ENCODE measurements around the gene UBR3. TPM values are rescaled to one million over a fixed set of nuclear protein-coding genes. Genes with fewer than 3 reads are reported as not detected.

The UBR3 gene
- total RNA-seq, 2 experiments from 2014 or later = 11.6 to 21.0 TPM

- Histone ChIP-seq H3K9me3 (ENCODE audit: low read length) (no peaks in the 10 kb centered on the region), H3K36me3 (ENCODE audit: insufficient read depth, low read length) (no peaks in the 10 kb centered on the region), H3K27ac (ENCODE audit: low read depth, low read length, poor library complexity, severe bottlenecking) (no peak overlapping the region), H3K4me3 (ENCODE audit: low read depth, low read length, poor library complexity, severe bottlenecking) (no peak overlapping the region), H3K9me2 (ENCODE audit: insufficient read depth, low read length) (no peaks in the 10 kb centered on the region), H3K4me2 (ENCODE audit: low read length) (no peak overlapping the region), H2AFZ (ENCODE audit: low read length) (no peak overlapping the region), H3K4me1 (ENCODE audit: insufficient read depth, low read length, poor library complexity, severe bottlenecking) (no peaks in the 10 kb centered on the region), H4K20me1 (ENCODE audit: insufficient read depth, low read length) (no peaks in the 10 kb centered on the region), H3K79me2 (ENCODE audit: insufficient read depth, low read depth, low read length) (no peaks in the 10 kb centered on the region)
- TF ChIP-seq EZH2phosphoT487 (IDR thresholded peaks at IDR 0.05; ENCODE audit: borderline replicate concordance, low read depth, low read length) (no peak), CTCF (conservative IDR thresholded peaks at IDR 0.05; ENCODE audit: low read length) (no peak)
- ChIA-PET POLR2A (interaction anchor here (0.7 to 1.1 kb wide), 2 partner anchors 26 to 738 kb away, joined by 3 to 4 read pairs; no protein-coding TSS in a partner anchor), CTCF (ENCODE audit: unreplicated experiment) (no interaction called here)
- no TSS peak for BruUV-seq (replicated peaks)
- no peak for DNase-seq (ENCODE audit: low spot score)
- intact Hi-C loops (cut with micrococcal nuclease; ENCODE audit: unreplicated experiment) = no loop called here
Measured at GRCh38 chr2:170034596-170034995, 207.3 kb downstream of the UBR3 start.

GRCh38 chr2:170038734-170039133 lies 211.5 kb downstream of the UBR3 start:
- ChIA-PET CTCF (ENCODE audit: unreplicated experiment) (no interaction called here), POLR2A (interaction anchor here (0.7 kb wide), 2 partner anchors 16 to 363 kb away, joined by 3 read pairs; no protein-coding TSS in a partner anchor)
- no TSS peak for BruUV-seq (replicated peaks)
- Histone ChIP-seq H3K4me3 (ENCODE audit: low read depth, low read length, poor library complexity, severe bottlenecking) (no peak overlapping the region), H4K20me1 (ENCODE audit: insufficient read depth, low read length) (no peaks in the 10 kb centered on the region), H3K4me1 (ENCODE audit: insufficient read depth, low read length, poor library complexity, severe bottlenecking) (no peaks in the 10 kb centered on the region), H3K27ac (ENCODE audit: low read depth, low read length, poor library complexity, severe bottlenecking) (no peak overlapping the region), H2AFZ (ENCODE audit: low read length) (no peak overlapping the region), H3K79me2 (ENCODE audit: insufficient read depth, low read depth, low read length) (no peaks in the 10 kb centered on the region), H3K36me3 (ENCODE audit: insufficient read depth, low read length) (no peaks in the 10 kb centered on the region), H3K9me2 (ENCODE audit: insufficient read depth, low read length) (no peaks in the 10 kb centered on the region), H3K9me3 (ENCODE audit: low read length) (no peaks in the 10 kb centered on the region), H3K4me2 (ENCODE audit: low read length) (no peak overlapping the region)
- no peak for DNase-seq (ENCODE audit: low spot score)
- TF ChIP-seq EZH2phosphoT487 (IDR thresholded peaks at IDR 0.05; ENCODE audit: borderline replicate concordance, low read depth, low read length) (no peak), CTCF (conservative IDR thresholded peaks at IDR 0.05; ENCODE audit: low read length) (no peak)
- intact Hi-C loops (cut with micrococcal nuclease; ENCODE audit: unreplicated experiment) = no loop called here

- Histone ChIP-seq H2AFZ (ENCODE audit: low read length) (no peak overlapping the region), H3K4me1 (ENCODE audit: insufficient read depth, low read length, poor library complexity, severe bottlenecking) (no peaks in the 10 kb centered on the region), H3K9me2 (ENCODE audit: insufficient read depth, low read length) (no peaks in the 10 kb centered on the region), H4K20me1 (ENCODE audit: insufficient read depth, low read length) (no peaks in the 10 kb centered on the region), H3K9me3 (ENCODE audit: low read length) (no peaks in the 10 kb centered on the region), H3K36me3 (ENCODE audit: insufficient read depth, low read length) (no peaks in the 10 kb centered on the region), H3K79me2 (ENCODE audit: insufficient read depth, low read depth, low read length) (no peaks in the 10 kb centered on the region), H3K4me3 (ENCODE audit: low read depth, low read length, poor library complexity, severe bottlenecking) (no peak overlapping the region), H3K4me2 (ENCODE audit: low read length) (no peak overlapping the region), H3K27ac (ENCODE audit: low read depth, low read length, poor library complexity, severe bottlenecking) (no peak overlapping the region)
- intact Hi-C loops (cut with micrococcal nuclease; ENCODE audit: unreplicated experiment) = no loop called here
- BruUV-seq (replicated peaks) = no TSS peak
- no peak for DNase-seq (ENCODE audit: low spot score)
- ChIA-PET CTCF (ENCODE audit: unreplicated experiment) (no interaction called here), POLR2A (interaction anchor here (0.6 to 0.7 kb wide), 2 partner anchors 12 to 362 kb away, joined by 3 read pairs; no protein-coding TSS in a partner anchor)
- TF ChIP-seq EZH2phosphoT487 (IDR thresholded peaks at IDR 0.05; ENCODE audit: borderline replicate concordance, low read depth, low read length) = no peak
- no peak for TF ChIP-seq CTCF (conservative IDR thresholded peaks at IDR 0.05; ENCODE audit: low read length)
Measured at GRCh38 chr2:170039401-170040172, 212.3 kb downstream of the UBR3 start.

Data from OCI-LY7 (cell line).